Stimulated activated naive CD4-positive, alpha-beta T cell (primary cell): Measurements from ENCODE around the gene GATAD2B.
"Not testable (repeated sequence)": the region's sequence is repeated elsewhere in the genome, so short reads cannot be mapped to it uniquely, and the experiment has no call there.

Experiments
- DNase-seq, 6 experiments: peaks; one replicate each; lab custom pipeline; 2025; lab: John Stamatoyannopoulos, UW

GATAD2B gene

GRCh38 chr1:153929981-153930948 lies 7.5 kb upstream of the GATAD2B start:
- DNase-seq, result no peak

DNA sequence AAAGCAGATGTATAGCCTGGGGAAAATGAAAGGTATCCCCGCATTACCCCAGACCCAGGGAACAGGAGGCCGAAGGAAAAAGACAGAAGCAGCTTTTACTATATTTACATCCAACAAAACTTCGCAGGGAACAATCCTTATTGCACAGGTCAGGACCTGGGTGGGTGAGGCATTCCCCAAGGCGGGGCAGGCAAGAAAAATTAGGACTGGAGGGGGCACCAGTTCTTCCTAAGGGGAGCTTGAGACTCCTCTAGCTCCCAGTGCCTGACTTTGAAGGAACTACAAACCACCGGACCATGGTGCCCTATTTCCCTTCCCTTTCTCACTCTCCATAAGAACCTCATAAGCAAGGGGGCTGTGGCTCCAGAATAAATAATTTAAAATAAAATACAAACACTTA lies 6.7 kb upstream of the GATAD2B start:
- no peak for DNase-seq

GRCh38 chr1:153928791-153929341 lies 6.1 kb upstream of the GATAD2B start:
- no peak for DNase-seq

DNA sequence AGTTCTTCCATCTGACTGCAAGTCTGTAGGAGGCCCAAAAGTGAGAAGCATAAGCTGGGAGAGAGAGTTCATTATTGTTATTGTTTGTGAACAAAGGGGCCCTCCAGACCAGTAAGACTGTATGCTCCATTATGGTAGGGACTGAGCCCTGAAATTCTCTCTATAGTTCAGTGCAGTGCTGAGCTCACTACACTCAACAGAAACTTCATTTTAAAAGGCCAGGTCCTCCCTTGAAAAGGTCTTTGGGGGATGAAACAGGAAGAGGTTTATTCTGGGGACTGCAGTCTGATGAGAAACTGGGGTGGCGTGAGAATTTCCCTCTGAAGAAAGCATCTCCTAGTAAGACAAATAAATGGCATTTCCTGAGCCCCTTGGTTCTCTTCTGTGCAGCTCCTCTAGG lies 5.5 kb upstream of the GATAD2B start:
- no peak for DNase-seq

DNA sequence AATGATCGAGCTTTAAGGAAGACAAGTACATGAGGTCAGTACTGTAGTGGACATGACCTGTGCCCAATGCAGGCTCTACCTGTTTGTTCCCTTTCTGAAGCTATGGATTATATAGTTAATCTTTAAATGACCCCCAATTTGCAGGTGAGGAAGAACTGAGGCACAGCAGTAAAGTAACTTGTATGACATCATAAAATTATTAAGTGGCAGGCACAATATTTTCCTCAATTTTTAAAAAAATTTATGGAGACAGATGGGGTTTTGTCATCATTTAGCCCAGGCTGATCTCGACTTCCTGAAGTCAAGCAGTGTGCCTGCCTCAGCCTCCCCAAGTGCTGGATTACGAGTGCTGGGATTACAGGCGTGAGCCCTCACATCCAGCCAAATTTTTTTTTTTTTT lies 3.6 kb upstream of the GATAD2B start:
- DNase-seq, result no peak

DNA sequence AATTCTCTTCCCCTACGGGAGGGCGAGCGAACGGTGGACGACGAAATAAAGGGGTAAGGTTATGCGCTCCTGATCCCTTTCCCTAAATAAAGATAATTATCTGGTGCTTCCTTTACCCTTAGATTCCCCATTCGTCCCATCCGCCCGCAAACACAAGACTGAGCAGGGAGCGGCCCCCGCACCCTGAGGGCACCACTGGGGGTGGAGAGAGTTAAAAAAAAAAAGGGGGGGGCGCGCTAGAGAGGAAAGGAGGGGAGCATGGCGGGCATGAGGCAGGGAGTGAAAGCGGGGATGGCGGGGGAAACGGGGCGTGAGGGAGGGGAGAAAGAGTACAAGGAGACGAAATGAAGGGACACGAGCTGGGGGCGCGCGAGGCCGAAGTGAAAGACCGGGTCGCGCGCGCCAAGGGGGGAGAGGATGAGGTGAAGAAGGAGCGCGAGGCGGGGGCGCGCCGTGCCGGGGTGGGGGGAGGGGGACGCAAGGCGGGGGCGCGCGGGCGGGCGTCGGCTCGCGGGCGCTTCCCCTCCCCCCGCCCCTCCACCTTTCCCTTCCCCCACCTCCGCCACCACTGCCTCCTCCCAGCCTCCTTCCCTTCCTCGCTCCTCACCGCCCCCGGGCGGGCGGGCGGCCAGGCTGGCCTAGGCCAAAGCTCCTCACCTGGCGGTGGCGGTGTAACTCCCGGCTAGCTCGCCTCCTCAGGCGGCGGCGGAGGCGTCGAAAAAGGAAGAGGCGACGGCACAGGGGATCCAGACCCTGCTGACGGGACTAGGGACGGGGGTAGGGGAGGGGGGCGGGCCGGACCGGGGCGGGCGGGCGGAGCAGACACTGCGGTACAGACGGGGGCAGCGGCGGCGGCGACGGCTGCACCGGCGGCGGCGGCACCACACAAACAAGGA lies 448 bp downstream of the GATAD2B start:
- DNase-seq, result peak in 3 of 6 experiments; percentile 60 to 74 (median 67)

DNA sequence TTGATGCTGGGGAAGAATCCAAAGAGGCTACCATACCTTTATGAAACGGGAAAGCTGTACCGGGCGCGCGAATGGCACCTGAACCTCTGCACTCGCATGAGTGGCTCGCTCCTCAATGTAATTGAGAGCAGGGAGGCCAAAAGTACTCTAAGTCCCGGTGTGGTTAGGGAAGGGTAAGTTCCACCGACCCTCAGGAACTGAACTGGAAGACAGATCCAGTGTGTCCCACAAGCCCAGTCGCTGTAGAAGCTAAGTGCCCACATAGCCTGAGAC lies 1.0 kb downstream of the GATAD2B start:
- DNase-seq, result no peak

DNA sequence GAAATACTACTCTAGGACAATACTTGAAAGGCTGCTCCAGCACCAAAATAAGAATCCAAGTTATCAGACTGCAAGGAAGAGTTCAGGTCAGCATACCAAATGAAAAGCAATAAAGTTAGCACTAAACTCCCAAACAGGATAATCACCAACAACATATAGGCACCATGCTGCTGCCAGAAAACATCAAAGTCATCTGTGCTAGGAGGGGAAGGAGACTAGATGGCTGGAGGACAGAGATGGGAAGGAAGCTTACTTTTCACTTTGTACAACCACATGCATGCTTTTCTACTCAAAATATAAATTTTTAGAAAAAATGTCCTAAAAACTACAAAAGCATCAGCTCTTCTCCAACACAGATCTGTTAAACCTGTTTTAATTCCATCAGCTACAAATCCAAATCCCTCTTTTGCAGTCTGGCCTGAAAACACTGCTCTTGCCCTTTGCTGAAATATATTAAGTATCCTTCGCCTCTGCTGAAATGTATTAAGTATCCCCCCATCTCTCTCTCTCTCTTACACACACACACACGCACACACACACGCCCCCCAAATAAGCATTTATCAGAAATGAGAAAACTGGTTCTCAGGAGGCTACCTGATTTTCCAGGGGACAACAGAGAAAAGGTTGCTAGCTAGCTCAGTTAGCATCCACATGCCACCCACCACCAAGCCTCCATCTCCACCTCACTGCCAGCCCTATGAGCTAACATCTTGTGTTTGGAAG lies 1.5 kb downstream of the GATAD2B start:
- no peak for DNase-seq

- DNase-seq, result peak in 3 of 6 experiments; percentile 10 to 35 (median 23)
Observed at GRCh38 chr1:153919876-153920852, 2.6 kb downstream of the GATAD2B start.

DNA sequence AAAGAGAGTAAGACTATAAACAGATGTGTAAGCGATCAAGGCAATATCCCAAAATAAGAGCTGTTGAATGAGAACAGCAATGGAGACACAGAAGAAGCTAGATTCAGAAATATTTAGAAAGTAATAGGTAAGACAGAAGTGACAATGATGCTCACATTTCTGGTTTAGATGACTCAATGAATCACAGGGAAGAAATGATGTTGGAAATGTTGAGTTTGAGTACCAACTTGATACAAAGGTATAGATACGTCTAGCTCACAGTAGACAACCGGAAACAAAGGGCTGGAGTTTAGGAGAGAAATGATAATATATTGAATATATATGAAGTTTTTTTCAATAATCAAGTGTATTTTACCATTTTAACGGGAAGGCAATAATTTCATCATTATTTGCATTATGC lies 6.5 kb downstream of the GATAD2B start:
- DNase-seq, result no peak

GRCh38 chr1:153912349-153912748 lies 10.4 kb downstream of the GATAD2B start:
- DNase-seq, result no peak

DNA sequence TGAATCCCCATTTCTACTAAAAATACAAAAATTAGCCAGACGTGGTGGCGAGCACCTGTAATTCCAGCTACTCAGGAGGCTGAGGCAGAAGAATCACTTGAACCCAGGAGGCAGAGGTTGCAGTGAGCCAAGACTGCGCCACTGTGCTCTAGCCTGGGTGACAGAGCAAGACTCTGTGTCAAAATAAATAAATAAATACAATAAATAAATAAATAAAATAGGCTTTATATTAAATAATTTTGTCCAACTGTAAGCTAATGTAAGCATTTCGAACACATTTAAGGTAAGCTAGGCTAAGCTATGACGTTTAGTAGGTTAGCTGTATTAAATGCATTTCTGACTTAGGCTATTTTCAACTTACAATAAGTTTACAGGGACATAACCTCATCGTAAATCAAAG lies 12.2 kb downstream of the GATAD2B start:
- not testable (repeated sequence) for DNase-seq

DNA sequence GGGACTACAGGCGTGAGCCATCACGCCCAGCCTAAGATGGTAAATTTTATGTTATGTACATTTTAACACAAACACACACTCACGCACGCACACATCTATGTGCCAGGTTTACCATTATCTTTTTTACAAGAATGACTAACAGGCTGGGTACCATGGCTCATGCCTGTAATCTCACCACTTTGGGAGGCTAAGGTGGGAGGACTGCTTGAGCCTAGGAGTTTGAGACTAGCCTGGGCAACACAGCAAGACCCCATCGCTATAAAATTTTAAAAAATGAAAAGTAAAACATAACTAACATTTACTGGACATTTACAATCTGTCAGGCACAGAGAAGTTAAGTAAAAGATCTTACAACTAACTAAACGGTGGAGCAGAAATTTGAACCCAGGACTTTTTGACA lies 14.7 kb downstream of the GATAD2B start:
- no peak for DNase-seq

GRCh38 chr1:153907134-153907533 lies 15.6 kb downstream of the GATAD2B start:
- no peak for DNase-seq

DNA sequence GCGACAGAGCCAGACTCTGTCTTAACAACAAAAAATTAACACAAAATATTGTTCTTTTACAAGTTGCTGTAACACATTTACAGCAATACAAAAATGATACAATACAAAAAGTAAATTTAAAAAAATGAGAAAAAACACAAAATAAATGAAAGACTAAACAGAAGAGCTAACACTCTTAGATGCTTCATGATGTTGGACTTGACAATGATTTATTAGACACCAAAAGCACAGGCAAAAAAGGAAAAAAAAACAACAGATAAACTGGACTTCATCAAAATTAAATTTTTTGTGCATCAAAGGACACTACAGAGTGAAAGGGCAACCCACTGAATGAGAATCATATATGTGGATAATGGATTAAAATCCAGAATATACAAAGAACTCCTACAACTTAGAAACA lies 16.4 kb downstream of the GATAD2B start:
- no peak for DNase-seq

- not testable (repeated sequence) for DNase-seq
Observed at GRCh38 chr1:153905908-153906307, 16.9 kb downstream of the GATAD2B start.

DNA sequence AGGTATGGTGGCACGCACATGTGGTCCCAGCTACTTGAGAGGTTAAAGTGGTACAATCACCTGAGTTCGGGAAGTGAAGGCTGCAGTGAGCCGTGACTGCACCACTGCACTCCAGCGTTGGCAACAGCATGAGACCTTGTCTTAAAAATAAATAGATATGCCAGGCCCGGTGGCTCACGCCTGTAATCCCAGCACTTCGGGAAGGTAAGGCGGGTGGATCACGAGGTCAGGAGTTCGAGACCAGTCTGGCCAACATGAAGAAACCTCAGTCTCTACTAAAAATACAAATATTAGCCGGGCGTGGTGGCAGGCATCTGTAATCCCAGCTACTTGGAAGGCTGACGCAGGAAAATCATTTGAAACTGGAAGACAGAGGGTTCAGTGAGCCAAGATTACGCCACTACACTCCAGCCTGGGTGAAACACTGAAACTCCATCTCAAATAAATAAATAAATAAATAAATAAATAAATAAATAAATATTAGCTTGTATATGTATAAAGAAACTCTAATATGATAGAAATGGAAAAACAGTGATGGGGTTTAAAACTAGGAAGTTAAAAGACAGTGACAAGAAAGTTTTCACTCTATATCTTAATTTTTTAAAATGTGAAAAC lies 18.8 kb downstream of the GATAD2B start:
- DNase-seq, result no peak

DNA sequence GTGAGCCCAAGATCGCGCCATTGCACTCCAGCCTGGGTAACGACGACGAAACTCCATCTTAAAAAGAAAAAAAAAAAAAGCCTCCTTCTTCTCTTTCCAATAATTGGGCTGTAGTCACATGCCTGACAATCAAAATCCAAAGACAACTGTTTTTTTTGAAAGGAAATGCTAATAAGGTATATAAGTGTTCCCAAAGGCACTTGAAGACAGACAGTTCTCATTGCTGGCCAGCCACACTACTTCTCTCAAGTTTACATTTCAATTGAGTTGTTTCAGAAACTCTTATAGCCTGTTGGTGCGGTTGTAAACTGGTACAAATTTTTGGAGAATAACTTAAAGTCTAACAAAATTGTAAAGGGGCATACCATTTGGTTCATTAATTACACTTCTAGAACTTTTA lies 23.3 kb downstream of the GATAD2B start:
- no peak for DNase-seq

DNA sequence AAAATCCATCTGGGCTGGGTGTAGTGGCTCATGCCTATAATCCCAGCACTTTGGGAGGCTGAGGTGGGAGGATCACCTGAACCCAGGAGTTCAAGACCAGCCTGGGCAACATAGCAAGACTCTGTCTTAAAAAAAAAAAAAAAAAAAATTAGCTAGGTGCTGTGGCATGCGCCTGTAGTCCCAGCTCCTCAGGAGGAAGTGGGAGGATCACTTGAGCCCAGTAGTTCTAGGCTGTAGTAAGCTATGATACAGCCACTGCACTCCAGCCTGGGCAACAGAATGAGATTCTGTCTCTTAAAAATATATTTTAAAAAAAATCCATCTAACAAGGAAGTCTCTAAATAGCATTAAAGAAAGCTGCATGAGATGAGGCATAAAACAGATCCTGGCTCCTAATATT lies 26.9 kb downstream of the GATAD2B start:
- not testable (repeated sequence) for DNase-seq

DNA sequence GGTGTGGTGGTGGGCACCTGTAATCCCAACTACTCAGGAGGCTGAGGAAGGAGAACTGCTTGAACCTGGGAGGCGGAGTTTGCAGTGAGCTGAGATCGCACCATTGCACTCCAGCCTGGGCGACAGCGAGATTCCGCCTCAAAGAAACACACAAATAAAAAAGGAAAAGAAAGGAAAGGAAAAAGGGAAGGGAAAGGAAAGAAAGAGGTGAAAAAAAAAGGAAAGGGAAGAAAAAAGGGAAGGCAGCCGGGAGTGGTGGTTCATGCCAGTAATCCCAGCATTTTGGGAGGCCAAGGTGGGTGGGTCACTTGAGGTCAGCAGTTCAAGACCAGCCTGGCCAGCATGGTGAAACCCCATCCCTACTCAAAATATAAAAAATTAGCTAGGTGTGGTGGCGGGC lies 31.7 kb downstream of the GATAD2B start:
- DNase-seq, result not testable (repeated sequence)
